NCI-H1092 treated with DMSO at 0.1 percent for 48 hours (cell line): Measurements from ENCODE around the gene DAAM1.

Experiments
- DNase-seq: peaks from one replicate; lab custom pipeline; 2025; lab: John Stamatoyannopoulos, UW

The DAAM1 gene

DNA sequence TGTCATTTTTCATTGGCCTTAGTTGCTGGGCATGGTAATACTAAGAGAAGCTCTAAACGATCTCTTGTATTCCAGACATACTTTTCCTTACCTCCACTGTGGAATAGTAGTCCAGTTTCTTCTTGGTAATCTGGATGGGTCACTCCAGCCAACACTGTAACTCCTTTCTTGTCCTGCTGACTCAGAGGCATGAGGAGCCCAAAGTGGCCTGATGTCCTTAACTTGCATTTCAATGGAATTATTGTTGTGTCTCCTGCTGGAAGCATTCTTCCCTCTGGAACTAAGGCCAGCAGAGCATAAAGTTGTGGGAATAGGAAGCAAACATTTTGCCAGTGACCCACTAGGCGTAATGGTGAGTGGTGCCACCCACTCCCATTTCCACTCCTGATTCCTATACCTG, 33.1 kb downstream of the DAAM1 start:
- no peak for DNase-seq

DNA sequence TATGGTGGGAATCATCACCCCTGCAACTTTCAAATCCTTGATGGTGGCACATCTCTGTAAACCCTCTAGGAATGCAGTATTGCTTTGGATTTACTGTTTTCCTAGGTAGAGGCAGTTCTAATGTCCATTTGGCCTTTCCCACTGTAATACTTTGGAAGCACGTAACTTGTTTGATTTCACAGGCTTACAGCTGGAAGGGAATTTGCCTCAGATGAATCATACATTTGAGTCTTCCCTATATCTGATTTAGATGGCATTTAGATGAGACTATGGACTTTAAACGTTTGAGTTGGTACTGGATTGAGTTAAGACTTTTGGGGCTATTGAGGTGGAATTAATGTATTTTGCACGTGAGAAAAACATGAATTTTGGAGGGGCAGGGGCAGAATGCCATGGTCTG, 35.9 kb downstream of the DAAM1 start:
- DNase-seq: no peak

DNA sequence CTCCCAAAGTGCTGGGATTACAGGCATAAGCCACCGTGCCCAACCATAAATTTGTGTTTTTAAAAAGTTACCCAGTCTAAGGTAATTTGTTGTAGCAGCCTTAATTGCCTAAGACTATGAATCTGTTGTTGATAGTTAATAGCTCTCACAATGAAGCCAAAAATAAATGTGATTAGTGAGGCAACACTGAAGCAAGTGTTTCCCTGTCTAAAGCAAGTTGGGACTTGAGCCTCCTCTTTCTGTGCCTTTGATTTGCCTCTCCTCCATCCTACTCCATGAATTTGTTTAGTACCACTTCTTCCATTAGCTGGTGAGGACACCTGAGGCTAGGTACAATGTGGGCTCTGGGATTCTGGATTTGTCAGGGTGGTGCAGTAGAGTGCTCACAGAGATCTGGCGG, 36.8 kb downstream of the DAAM1 start:
- no peak for DNase-seq

DNA sequence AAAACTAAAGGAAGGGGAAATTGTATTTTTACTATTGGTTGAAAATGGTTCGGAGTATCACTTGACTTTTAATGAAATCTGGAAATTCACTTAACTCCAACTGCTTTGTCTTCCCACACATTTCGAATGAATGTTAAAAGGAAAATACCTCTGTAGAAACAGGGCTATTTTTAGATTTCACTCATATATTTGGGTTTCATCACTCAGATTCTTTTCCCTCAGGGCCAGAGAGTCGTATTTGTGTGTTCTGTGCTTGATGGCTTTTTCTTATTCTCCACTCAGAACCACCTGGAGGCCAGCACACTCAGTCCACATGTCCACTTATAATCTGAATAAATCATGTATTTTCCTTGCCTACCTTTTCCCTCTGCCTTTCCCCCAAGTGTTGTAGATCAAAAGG, 40.0 kb downstream of the DAAM1 start:
- no peak for DNase-seq

DNA sequence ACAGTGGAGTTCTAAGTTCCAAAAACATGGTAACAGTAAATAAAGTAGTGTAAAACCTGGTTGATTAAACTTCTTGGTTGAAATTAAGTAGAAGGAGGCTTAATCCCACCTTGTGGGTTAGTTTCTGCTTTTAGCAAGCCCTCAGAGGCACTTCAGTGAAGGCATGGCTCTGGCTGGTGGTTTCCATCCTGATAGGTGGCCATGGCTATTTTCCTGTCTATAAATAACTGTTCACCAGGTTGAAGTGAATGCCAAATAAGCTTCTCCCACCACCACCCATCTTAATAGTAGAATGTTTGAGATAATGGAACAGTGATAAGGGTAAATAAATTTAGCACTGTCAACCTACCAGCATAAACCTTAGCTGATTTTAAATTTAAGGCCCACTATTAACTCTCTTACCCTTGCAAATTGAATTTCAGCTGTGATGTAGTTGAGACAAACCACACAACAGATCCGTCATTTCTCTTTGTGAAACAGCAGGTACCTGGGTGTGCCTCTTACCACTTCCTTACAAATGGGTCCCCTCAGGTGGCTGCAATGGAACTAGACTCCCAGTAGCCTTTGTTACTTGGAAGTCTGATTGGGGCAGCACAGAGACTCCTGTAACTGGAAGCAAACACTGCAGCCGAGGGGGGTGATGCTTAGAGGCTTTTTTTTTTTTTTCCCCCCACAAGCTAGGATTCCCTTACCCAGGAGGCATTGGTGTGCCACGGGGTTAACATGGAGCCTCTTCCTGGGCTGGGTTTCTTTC, 41.4 kb downstream of the DAAM1 start:
- no peak for DNase-seq

DNA sequence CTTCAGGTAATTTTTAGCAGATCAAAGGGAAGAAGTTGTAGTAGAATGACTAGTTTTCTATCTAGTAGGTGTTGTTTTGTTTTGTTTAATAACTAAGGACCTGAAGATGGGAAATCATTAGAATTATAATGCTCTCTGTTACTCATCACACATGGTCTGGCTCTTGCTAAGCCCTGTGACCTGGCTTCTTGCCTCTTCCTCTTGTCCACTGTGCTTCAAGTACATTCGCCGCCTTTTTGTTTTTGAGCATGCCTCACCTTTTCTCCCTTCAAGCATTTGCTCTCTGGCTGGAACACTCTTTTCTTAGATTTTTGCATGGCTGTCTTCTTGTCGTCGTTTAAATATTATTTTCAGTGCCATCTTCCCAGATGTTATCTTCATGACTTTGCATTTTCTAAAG, 47.7 kb downstream of the DAAM1 start:
- DNase-seq: no peak

DNA sequence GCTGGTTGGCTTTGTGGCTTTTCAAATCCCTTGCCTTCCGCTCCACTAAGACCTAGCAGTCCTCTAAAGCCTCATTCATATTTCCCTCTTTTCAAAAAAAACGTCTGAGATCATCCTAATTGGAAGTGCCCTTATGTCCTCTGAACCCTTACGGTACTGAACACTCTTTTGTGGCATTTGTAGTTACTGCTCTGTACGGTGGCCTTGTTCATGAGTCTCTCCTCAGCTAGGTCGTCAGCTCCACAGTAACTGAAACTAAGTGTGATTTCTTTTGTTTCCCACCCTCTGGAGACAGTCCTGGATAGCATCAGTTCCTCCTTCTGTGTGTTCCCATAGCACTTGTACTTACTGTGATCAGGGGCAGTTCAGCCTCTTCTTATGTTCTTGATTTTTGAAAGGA, 49.7 kb downstream of the DAAM1 start:
- DNase-seq: no peak

DNA sequence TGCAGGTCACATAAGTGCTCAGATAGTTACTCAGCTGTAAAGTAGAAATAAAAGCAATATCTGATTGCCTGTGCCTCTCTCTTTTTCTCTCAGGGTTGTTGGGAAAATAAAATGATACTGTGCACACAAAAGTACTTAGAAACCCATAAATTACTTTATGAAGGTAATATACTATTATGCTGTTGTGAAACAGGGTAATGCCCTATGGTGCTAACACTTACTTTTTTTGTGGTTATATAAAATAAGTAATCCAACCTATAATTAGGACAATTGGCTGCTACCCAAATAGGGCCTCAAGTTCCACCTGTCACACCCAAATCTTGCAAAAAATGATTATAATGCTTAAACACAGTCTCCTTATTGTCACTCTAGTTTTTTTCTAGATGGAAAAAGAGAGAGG, 50.6 kb downstream of the DAAM1 start:
- no peak for DNase-seq

DNA sequence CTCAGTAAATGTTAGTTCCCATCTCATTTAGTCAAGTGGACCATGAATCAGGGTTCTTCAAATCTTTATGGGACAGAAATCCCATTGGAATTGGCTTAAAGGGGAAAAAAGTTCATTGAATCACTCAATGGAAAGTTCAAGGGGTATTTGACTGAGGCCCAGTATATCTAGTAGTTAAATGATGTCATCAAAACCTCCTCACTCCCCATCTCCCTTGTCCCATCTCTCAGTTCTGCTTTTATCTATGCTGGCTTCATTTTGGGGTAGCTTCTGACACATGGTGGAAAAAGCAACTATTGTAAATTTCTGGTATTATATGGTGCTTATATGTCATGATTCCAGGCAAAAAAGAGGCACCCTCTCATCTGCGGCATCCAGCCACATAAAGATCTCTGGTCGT, 51.9 kb downstream of the DAAM1 start:
- no peak for DNase-seq

DNA sequence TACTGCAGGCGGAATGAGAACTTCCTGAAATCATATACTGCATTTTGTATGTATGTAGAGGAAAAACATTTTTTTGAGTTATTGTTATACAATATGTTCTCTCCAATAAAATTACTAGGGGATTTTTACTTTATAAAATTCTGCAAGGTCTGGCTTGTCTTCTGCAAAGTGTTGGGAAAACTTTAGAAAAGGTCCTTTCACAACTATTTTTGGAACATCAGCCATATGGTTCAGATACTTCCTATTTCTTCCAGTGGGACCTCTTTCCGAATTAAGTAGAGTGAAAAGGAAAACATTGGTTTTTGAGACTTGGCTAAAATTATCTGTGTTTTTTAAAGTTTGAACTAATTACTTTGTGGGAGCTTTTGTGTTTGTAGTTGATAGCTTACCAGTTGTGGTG, 52.7 kb downstream of the DAAM1 start:
- DNase-seq: no peak

DNA sequence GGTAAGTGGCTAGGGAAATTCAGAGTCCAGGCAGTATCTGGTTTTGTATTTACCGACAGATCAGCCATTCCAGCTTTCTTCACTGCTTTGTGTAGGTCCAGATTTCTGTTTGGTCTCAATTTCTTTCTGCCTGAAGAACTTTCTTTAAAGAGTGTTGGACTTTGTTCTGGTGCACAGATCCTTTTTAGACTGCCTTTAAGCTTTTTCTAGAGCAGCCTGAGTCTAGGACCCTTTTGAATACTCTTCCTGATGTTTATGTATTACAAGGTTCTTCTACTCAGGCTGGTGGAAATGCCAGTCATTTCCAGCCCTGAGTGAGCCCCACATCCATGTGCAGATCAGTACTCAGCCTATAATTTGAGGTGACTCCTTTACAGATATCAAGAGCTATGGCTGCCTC, 54.7 kb downstream of the DAAM1 start:
- DNase-seq: no peak

DNA sequence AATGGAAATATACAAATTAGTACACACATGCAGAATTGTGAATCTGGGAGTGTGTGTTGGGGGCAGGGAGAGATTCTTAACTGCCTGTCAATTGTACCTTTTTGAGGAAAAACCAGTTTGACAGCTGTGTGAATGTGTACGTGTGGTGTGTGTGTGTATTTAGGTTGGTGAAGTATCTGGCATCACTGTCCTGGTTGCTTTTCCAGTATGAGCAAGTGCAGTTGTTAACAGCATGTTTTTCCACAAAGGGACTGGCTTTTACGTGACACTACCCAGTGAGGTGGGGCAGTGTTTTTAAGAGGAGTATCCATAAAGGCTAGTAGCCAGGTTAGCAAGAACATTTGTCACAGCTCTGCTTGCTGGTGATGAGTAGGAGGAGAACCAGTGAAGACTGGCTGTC, 56.1 kb downstream of the DAAM1 start:
- no peak for DNase-seq

DNA sequence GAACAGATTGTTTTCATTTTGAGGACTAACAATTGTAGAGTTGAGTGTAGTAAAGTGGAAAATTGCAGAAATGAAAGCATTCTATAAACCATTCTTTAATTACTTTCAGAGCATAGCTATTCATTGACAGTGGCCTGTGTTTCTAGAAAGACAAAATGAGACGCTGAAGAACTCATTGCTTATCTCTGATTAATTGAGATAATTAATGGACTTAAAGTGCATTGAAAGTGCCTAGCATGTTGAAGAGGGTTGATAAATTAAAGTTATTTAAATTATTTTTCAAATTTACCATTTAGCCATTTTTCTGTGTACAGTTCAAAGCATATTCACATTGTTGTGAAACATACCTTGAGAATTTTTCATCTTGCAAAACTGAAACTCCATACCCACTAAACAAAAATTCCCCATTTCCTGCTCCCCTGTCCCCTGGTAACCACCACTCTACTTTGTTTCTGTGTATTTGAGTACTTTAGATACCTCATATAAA, 57.4 kb downstream of the DAAM1 start:
- DNase-seq: no peak

DNA sequence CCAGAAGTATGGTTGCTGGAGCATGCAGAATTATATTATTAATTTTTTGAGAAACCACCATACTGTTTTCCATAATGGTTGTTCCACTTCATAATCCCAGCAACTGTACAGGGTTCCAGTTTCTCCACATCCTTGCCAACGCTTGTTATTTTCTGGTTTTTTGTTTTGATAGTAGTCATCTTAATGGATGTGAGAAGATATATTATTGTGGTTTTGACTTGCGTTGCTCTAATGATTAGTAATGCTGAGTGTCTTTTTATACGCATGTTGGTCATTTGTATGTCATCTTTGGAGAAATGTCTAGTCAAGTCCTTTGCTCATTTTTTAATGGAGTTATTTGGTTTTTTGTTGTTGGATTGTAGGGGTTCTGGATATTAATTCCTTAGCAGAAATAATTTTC, 58.1 kb downstream of the DAAM1 start:
- DNase-seq: no peak

DNA sequence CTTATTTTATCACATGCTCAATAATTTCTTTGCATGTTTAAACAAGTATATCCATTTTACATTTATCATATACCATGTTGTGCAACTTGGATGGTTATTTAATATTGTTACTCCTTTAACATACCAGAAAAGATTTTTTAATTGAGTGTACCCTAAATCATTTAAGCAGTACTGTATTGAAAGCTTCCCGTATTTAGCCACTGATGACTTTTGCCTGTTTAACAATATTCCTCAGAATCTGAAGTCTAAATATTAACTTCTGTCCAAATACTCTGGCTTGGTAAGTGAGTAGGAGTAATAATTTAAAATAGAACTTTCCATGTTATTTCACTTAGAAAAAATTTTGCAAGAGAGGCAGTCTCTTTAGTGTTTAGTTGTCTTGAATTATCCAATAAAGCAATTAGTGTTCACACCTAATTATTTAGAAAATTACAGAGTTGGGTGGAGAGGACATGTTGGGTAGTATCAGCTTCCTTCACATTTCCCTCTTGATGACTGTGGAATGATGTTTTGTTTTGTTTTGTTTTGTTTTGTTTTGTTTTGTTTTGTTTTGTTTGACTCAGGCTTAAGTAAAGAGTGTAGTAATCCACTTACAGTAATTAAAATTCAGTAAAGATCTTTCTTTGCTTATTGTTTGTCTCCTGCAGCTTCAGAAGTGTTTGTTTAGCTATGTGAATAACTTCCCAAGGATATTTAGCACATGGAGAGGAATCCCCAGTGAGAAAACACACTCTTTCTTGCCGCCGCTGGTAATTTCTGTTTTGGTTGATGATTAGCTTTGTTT, 59.5 kb downstream of the DAAM1 start:
- DNase-seq: no peak

DNA sequence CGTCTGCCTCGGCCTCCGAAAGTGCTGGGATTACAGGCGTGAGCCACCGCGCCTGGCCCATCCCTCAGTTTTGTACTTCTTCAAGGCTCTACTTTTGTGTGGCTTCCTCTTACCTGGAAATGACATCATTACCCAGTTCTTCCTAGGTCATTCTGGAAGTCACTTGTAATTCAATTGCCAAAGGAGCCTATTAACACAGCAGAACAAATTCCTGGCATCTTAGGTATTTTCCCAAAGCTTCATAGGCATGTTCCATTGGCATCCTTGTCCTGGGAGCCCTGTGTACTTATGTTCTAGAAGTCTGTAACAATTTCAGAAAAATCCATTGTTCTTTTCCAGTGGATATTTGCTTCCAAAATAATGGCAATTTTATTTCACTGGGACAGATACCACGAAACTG, 60.6 kb downstream of the DAAM1 start:
- DNase-seq: no peak

DNA sequence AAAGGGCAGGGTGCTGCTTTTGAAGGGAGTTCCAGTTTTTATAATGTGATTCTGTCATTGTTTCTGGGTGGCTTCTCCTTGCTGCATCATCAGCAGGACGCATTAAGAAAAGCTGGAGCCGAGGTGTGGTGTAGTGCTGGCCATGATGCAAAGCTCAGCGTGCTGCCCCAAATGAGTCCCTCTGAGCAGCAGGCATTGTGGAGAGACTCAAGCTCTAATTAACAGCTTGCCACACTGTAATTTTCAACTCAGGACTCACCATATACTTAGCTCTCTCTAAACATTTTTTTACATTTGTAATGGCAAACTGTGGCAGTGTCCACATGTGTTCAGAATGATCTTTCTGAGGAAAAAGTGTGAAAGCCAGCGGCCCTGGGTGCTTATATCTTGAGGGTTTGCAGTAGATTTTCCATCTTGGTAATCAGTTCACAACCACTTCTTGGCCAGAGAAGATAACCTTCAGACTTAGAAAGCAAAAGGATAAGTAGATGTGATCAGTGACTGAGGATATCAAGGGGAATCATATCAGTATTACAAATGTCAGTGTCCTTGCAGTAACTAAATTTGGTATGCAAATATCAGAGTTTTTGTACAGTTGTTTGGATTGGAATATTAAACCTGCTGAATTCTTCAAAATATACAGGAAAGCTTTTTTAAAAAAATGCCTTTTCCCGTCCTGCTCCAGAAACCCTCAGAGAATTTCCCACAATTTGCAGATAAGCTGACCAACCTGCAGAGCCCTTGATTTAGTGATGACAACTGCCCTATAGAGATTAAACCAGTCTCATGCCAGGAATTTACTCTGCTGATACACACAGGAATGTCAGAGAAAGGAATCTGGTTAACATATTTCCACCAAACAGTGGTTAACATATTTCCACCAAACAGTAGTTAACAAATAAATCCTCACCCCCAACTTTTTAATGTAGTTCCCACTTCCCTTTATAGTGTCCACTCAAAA, 63.6 kb downstream of the DAAM1 start:
- DNase-seq: no peak

DNA sequence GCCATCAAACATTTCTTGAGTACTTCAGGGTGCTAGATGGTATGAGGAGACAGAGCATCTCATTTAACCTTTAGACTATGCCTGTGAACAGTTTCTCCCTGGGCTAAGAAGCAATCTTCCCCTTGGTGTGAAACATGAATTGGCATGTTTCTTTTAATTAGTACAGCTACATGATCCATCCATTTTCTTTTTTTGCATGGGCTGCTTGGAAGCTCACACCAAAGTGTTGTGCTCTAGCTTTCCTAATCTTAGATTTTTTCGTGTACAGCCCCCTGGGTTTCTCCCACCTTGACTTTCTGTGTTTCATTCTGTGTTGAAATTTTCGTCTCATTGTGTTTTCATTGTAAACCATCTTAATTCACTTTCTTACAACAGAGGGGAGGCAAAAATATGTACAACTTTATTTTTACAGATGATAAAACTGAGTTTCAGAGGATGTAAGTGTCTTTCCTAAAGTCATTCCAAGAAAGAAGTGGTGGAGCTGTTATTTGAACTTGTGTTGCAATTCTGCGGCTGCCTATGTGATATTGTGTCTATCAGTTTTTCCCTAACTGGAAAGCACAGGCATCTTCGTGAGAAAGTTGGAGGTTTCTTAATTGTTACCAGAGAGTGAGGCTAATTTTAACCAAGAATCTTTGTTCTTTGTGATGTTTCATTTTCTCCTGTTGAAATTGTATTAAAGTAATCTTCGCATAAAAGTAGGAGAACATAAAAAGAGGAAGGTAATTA, 64.5 kb downstream of the DAAM1 start:
- no peak for DNase-seq

DNA sequence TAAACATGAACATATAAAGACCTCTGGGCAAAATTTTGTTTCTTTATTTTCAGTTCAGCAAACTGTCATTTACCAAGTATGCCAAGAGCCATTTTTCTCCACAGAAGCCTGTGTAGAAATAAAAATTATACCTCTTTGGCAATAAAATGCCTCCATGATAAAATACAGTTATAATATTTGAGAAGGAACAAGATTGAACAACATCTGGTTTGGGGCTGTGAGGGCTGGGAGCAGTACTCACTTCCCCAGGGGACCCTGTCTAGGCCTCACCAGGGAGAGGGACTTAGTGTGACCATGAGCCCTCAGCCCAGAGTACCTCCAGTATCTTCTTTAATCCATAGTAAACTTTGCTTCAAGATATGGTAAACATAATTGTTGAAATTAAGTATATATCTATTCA, 65.1 kb downstream of the DAAM1 start:
- DNase-seq: no peak

DNA sequence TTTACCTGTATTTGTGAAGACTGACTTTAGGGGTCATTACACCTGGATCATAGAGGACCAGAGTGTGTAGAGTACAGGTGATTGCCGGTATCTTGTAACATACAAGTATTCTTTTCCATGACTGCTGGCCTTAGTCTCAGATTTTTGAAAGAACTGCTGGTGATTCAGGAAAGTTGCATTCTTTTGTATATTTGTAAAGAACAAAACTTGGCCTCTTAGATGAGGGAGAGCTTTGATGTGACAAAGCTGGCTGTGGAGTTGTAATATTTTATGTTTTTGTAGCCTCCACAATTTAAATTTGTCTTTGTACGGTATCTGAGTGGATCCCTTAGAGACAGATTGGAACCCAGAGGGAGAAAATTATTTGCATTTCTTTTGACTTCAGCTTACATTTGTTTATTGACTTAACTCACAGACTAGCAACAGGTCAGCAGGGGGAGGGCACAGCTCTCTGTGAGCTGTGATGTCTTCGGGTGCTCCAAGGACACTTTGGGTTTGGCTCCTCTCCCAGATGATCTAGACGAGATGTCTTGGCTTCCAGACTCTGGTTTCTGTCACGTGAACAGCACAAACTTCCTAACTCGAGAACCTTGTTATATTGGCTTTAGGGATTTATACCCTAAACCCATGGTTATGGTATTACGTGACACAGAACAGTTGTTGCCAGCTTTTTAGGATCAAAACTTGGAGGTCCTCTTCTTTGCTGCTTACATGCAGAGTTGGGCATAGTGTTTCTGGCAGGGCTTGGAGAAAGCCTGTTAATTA, 65.9 kb downstream of the DAAM1 start:
- DNase-seq: no peak
